Peyer's patch (tissue), 4 donors: ENCODE results near the gene SH2D6. TPM values are rescaled to one million over a fixed set of nuclear protein-coding genes. Genes with fewer than 3 reads are reported as not detected.

Experiments
- DNase-seq, 3 donors: peaks; one replicate each; pipeline ENCODE4 v3.0.0-alpha.2; 2017 to 2019
- H3K27ac ChIP-seq, 4 donors: fragments of 200-600 bp; sonication (generic); one replicate each; pipeline ENCODE4 v1.5.1; 2016 to 2019
- H3K27me3 ChIP-seq, 2 donors: fragments of 200-600 bp; sonication (generic); one replicate each; pipeline ENCODE4 v1.5.1; 2019
- H3K36me3 ChIP-seq, 3 donors: fragments of 200-600 bp; sonication (generic); one replicate each; pipeline ENCODE4 v1.5.1; 2016 to 2019
- H3K4me1 ChIP-seq, 4 donors: fragments of 200-600 bp; sonication (generic); one replicate each; pipeline ENCODE4 v1.5.1; 2016 to 2019
- H3K4me3 ChIP-seq, 4 donors: fragments of 200-600 bp; sonication (generic); 1 replicate in 3 of 4; 2 replicates in 1 of 4; pipeline ENCODE4 v1.5.1; 2016 to 2019; ENCODE audit warnings: mild to moderate bottlenecking in 1 of 4
- H3K9me3 ChIP-seq, 4 donors: fragments of 200-600 bp; sonication (generic); one replicate each; pipeline ENCODE4 v1.5.1; 2016 to 2019; ENCODE audit warnings: mild to moderate bottlenecking in 1 of 4
- POLR2A ChIP-seq, 2 donors: fragments of 450-650 bp; IDR thresholded peaks; one replicate each; pipeline ENCODE4 v1.5.1; 2017; ENCODE audit warnings: antibody characterized with exemption in 2 of 2, mild to moderate bottlenecking in 2 of 2, moderate library complexity in 2 of 2
- total RNA-seq, 4 donors: library from RNA; depleted of rRNA; stranded (reverse); fragments of >200 nt; gene quantifications; one replicate each; pipeline ENCODE4 v1.1.0, GENCODE V29; 2016
- TF ChIP-seq, protein P1 (sequence below), 6 experiments: fragments of 450-650 bp in 4 of 6; fragments of 200-600 bp in 2 of 6; sonication (generic) in 1 of 6; IDR thresholded peaks; one replicate each; pipeline ENCODE4 v1.5.1; 2017 to 2019; ENCODE audit warnings: antibody characterized with exemption in 6 of 6, mild to moderate bottlenecking in 3 of 6, moderate library complexity in 1 of 6

Gene SH2D6
- total RNA-seq, result 10 to 100 TPM; 12.4 to 38.0 (median 15.2) TPM

DNA sequence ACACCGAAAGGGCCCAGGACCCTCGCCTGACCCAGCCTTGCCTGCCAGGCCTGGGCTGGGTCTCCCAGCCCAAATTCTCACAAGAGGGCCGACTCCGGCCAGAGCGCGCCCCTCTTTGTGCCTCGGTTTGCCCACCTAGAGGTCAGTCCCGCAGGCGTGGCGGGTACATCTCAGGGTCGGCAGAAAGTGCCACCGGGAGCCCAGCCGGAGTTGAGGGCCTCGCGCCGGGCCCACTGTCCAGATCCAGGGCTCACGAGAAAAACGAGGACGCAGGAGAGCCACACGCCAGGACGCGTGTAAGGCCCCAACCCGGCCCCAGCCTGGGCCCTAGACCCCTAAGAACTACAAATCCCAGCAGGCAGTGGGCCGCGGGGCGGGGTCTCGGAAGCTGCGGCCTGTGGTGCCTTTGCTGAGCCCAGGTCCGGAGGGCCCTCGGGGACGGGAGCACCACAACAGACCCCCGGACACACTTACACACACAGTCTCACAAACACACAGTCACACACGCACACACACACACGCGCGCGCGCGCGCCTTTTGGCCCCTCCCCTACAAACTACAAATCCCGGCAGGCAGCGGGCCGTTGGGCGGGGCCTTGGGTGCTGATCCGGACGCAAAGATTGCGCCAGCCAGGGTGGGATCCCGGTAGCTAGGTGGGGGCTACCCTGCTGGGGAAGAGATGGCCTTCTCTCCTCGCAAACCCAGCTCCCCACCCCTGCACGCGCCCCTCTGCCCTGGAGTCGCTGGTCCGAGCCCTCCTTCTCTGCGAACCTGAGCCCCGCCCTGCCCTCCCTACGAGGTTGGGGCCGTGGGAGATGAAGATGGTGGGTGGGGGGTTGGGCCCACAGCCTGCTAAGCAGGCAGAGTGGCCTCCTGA is at the start of gene SH2D6:
Gene SH2D6, plus strand, starts transcription at position 583 of the 877 bp plus-strand sequence. CDS start 10,752 bp downstream, outside the sequence.
- H3K4me1 ChIP-seq, result peaks cover 0 to 49% (median 18%) of the 10 kb centered on the region in 4 donors
- peak; percentile 38 to 69 for TF ChIP-seq POLR2A (IDR thresholded peaks at IDR 0.05)
- TF ChIP-seq, protein P1, sequence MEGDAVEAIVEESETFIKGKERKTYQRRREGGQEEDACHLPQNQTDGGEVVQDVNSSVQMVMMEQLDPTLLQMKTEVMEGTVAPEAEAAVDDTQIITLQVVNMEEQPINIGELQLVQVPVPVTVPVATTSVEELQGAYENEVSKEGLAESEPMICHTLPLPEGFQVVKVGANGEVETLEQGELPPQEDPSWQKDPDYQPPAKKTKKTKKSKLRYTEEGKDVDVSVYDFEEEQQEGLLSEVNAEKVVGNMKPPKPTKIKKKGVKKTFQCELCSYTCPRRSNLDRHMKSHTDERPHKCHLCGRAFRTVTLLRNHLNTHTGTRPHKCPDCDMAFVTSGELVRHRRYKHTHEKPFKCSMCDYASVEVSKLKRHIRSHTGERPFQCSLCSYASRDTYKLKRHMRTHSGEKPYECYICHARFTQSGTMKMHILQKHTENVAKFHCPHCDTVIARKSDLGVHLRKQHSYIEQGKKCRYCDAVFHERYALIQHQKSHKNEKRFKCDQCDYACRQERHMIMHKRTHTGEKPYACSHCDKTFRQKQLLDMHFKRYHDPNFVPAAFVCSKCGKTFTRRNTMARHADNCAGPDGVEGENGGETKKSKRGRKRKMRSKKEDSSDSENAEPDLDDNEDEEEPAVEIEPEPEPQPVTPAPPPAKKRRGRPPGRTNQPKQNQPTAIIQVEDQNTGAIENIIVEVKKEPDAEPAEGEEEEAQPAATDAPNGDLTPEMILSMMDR (IDR thresholded peaks at IDR 0.05), result no peak
- no peaks in the 10 kb centered on the region for H3K27me3 ChIP-seq
- H3K9me3 ChIP-seq, result no peaks in the 10 kb centered on the region
- H3K36me3 ChIP-seq, result no peaks in the 10 kb centered on the region
- DNase-seq, result peak; percentile 85 to 93 (median 92)
- peak within 1 kb of the TSS; percentile 82 to 93 (median 92) for H3K27ac ChIP-seq
- peak within 1 kb of the TSS; percentile 62 to 85 (median 74) for H3K4me3 ChIP-seq

DNA sequence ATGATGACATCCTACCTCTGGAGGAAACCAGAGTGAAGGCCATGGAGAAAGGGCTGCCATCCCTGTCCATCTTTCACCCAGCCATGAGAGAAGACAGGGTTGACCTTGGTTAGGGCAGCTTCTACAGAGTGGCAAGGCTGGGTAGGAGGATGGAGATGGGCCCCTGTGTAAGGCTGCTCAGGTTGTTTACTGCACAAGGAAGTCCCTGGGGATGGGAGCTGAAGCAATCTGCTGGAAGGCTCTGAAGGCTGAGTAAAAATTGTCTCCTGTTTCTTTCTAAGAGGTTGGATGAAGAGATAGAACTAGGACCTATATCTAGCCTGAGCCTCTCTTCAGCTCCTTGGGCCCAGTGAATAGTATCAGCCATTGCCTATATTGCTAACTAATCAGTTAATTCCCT is 49.6 kb upstream of the SH2D6 start:
- no peak overlapping the region for H3K27ac ChIP-seq
- H3K9me3 ChIP-seq, result no peaks in the 10 kb centered on the region
- H3K27me3 ChIP-seq, result no peaks in the 10 kb centered on the region
- TF ChIP-seq, protein P1 (IDR thresholded peaks at IDR 0.05), result no peak
- TF ChIP-seq POLR2A (IDR thresholded peaks at IDR 0.05), result no peak
- H3K4me1 ChIP-seq, result no peaks in the 10 kb centered on the region
- H3K36me3 ChIP-seq, result peaks cover 0 to 37% (median 0%) of the 10 kb centered on the region in 3 donors
- peak in 1 of 3 donors; percentile 17 for DNase-seq
- no peak overlapping the region for H3K4me3 ChIP-seq

DNA sequence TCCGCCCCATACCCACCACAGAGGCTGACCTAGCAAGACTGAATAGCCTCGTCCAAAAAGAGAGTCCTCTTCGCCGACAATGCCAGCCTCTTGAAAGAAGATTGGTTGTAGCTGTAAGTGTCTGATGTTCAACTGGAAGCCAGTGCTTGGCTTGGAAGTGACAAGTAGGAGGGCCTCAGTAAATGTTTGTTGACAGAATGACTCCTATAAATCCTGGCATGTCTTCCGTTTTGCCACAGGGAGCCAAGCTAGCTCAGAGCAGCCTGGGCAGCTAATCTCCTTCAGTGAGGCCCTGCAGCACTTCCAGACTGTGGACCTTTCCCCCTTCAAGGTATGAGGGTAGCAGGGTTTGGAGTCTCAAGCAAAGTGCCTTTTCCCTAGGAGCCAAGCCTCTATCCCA is 49.0 kb upstream of the SH2D6 start:
- Histone ChIP-seq H3K4me1 (no peaks in the 10 kb centered on the region), H3K27ac (no peak overlapping the region), H3K9me3 (no peaks in the 10 kb centered on the region), H3K4me3 (no peak overlapping the region), H3K27me3 (no peaks in the 10 kb centered on the region), H3K36me3 (peaks cover 0 to 37% (median 0%) of the 10 kb centered on the region in 3 donors)
- TF ChIP-seq POLR2A (IDR thresholded peaks at IDR 0.05), result no peak
- TF ChIP-seq, protein P1 (IDR thresholded peaks at IDR 0.05), result no peak
- peak in 1 of 3 donors; percentile 39 for DNase-seq

DNA sequence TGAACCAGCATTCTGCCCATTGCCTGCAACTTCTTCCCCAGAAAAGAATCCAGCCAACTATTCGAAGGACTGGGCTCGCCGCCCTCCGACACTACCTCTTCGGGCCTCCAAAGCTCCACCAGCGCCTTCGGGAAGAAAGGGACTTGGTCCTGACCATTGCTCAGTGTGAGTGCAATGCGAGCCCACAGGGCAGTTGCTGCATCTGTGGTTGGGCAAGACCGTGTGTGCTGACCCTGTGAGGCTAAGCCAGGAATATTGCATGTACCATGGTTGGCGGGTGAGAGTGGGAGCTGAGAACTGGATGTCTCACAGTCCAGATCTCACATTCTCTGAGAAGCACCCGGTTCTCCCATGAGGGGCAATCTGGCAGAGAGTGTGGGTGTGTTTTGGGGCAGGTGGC is 47.5 kb upstream of the SH2D6 start:
- peak in 1 of 3 donors; percentile 39 for DNase-seq
- H3K36me3 ChIP-seq, result peaks cover 0 to 37% (median 0%) of the 10 kb centered on the region in 3 donors
- no peaks in the 10 kb centered on the region for H3K4me1 ChIP-seq
- no peaks in the 10 kb centered on the region for H3K27me3 ChIP-seq
- TF ChIP-seq POLR2A (IDR thresholded peaks at IDR 0.05), result no peak
- TF ChIP-seq, protein P1 (IDR thresholded peaks at IDR 0.05), result no peak
- no peak overlapping the region for H3K4me3 ChIP-seq
- no peaks in the 10 kb centered on the region for H3K9me3 ChIP-seq
- H3K27ac ChIP-seq, result no peak overlapping the region

DNA sequence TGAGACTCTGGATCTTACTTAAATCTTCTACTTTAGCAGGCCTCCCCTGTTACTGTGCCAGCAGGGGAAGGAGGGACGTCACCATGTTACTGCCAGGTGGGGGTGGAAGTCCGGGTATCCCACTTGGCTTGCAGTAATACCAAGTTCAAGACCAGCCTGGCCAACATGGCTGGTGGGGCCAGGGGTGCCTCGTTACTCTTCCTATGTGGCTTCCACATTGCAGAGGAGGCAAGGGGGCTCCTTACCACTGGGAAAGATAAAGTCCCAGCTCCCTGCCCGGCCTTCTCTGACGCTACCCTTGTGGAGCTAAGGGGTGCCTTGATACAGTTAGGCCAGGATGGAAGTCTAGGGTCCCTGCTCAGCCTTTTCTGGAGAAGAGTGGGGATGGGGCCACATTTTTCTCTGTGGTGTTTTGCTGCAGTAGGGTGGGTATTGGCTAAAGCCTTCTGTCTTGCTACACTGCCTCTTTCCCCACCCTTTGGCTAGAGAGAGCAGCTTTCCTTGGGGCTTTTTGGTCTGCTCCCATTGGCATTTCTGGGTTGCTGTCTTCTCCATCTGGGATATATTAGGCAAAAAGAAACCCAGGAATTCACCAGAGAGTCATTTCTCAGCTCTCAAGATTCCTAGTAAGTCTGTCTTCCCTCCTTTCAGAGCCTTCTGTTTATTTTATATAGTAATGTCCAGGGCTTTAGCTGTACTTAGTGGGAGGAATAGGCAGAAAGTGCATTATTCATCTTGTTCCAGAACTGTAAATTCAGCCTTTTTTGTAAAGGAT is 42.0 kb upstream of the SH2D6 start:
- H3K4me3 ChIP-seq, result no peak overlapping the region
- TF ChIP-seq POLR2A (IDR thresholded peaks at IDR 0.05), result no peak
- TF ChIP-seq, protein P1 (IDR thresholded peaks at IDR 0.05), result no peak
- no peak overlapping the region for H3K27ac ChIP-seq
- H3K4me1 ChIP-seq, result no peaks in the 10 kb centered on the region
- peak in 1 of 3 donors; percentile 26 for DNase-seq
- no peaks in the 10 kb centered on the region for H3K9me3 ChIP-seq
- no peaks in the 10 kb centered on the region for H3K27me3 ChIP-seq
- H3K36me3 ChIP-seq, result peaks cover 0 to 57% (median 0%) of the 10 kb centered on the region in 3 donors
